Measurements from ENCODE around the gene P2RY2. TPM values are rescaled to one million over a fixed set of nuclear protein-coding genes. Genes with fewer than 3 reads are reported as not detected.
A peak's percentile ranks its signal among the peaks of the same experiment; 100 is the strongest.

P2RY2 gene
- total and polyA plus RNA-seq, 9 of the 15 experiments (the other 6 are each of a cell fraction or from before 2014, with no cell fraction given) = not detected

GRCh38 chr11:73170140-73170539 lies 47.9 kb upstream of the P2RY2 start (continued):
- TF ChIP-seq BCLAF1 (IDR thresholded peaks at IDR 0.05; ENCODE audit: borderline replicate concordance in 1 of 2, control insufficient read depth in 1 of 2, low read depth in 2 of 2, low read length in 1 of 2) (no peak), E2F3 (CRISPR knock-in tag; IDR thresholded peaks at IDR 0.05) (no peak), RBFOX2 (IDR thresholded peaks at IDR 0.05; ENCODE audit: low read depth, low read length) (no peak)

GRCh38 chr11:73171436-73172161 lies 46.5 kb upstream of the P2RY2 start:
- H3K4me1 ChIP-seq (replicated peaks in 1 of 2; ENCODE audit: control insufficient read depth in 2 of 2, insufficient read depth in 2 of 2, low read length in 2 of 2) = peaks cover 4 to 5% of the 10 kb centered on the region in 2 experiments; a peak in 1 of 5 replicates
- H3K27me3 ChIP-seq (ENCODE audit: control insufficient read depth in 2 of 2, insufficient read depth in 2 of 2, low read length in 2 of 2) = no peaks in the 10 kb centered on the region
- DNase-seq (ENCODE audit: extremely low read depth in 1 of 4, low spot score in 3 of 4) (no peak), ATAC-seq (0 out of 3 replicates have a peak, but pooled peaks have one; percentile 34), FAIRE-seq (no peak)
- H3K9ac ChIP-seq (ENCODE audit: insufficient read depth in 1 of 2, low read depth in 2 of 2, low read length in 2 of 2) = no peak overlapping the region; a peak in 1 of 4 replicates
- CTCF ChIA-PET (ENCODE audit: low intra/inter-chr PET ratio) = no interaction called here
- H3K27ac ChIP-seq (ENCODE audit: extremely low read depth, low read depth, low read length) = no peak overlapping the region
- H3K4me3 ChIP-seq = no peak overlapping the region
- no peaks in the 10 kb centered on the region for H3K9me1 ChIP-seq (ENCODE audit: control insufficient read depth, insufficient read depth, low read length)
- POLR2A ChIA-PET = no interaction called here
- BruUV-seq (replicated peaks) = no TSS peak
- 25% methylated on average over 8 of the region's 8 CpGs for whole genome bisulfite sequencing (ENCODE audit: insufficient coverage, low coverage, missing lambda C conversion rate)
- H2AFZ ChIP-seq (ENCODE audit: low read depth, low read length) = peak overlapping the region; percentile 57
- 0 out of 2 replicates have a peak, but pooled peaks have one; percentile 22 for TF ChIP-seq ETV1 (tag; conservative IDR thresholded peaks at IDR 0.05; ENCODE audit: low read depth)
- TF ChIP-seq EP400 (IDR thresholded peaks at IDR 0.05) = 0 out of 2 replicates have a peak, but pooled peaks have one; percentile 15
- TF ChIP-seq ZZZ3 (IDR thresholded peaks at IDR 0.05) = no peak
- no peaks in the 10 kb centered on the region for H4K20me1 ChIP-seq (replicated peaks; ENCODE audit: control insufficient read depth, insufficient read depth, low read length)
- H3K36me3 ChIP-seq (ENCODE audit: control insufficient read depth, insufficient read depth, low read length) = no peaks in the 10 kb centered on the region
- H3K4me2 ChIP-seq (ENCODE audit: insufficient read depth, low read length) = no peak overlapping the region
- intact Hi-C loops (cut with micrococcal nuclease) = loop anchor here (5.0 kb wide), 1 partner anchor 444 kb away; no protein-coding TSS in a partner anchor
- no peaks in the 10 kb centered on the region for H3K79me2 ChIP-seq (ENCODE audit: control insufficient read depth, insufficient read depth, low read length)
- in situ Hi-C loops (cut with MboI) = no loop called here
- H3K9me3 ChIP-seq (replicated peaks; ENCODE audit: control insufficient read depth, insufficient read depth, low read depth, low read length) = no peaks in the 10 kb centered on the region

All from K562 (cell line).